ENCODE measurements around the gene HBD.

DNA sequence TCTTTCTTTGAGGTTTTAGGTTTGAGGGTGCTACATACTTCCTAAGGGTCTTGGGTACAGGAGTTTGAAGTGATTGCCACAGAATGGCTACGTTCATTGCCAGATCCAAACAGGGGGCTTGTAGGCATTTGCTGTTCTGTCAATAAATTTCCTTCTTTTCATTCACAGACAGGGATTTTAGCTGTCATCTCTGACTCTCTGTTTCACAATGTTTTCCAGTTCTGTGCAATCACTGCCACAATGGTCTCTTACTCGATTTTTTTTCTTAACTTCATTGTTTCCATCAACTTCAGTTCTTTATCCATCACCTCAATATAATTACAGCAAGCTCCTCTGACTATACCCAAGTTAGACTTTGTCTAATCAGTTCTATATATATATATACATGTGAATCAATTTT is 6.2 kb upstream of the HBD start:
- TF ChIP-seq, protein P1, sequence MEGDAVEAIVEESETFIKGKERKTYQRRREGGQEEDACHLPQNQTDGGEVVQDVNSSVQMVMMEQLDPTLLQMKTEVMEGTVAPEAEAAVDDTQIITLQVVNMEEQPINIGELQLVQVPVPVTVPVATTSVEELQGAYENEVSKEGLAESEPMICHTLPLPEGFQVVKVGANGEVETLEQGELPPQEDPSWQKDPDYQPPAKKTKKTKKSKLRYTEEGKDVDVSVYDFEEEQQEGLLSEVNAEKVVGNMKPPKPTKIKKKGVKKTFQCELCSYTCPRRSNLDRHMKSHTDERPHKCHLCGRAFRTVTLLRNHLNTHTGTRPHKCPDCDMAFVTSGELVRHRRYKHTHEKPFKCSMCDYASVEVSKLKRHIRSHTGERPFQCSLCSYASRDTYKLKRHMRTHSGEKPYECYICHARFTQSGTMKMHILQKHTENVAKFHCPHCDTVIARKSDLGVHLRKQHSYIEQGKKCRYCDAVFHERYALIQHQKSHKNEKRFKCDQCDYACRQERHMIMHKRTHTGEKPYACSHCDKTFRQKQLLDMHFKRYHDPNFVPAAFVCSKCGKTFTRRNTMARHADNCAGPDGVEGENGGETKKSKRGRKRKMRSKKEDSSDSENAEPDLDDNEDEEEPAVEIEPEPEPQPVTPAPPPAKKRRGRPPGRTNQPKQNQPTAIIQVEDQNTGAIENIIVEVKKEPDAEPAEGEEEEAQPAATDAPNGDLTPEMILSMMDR (tag by site-specific recombination; IDR thresholded peaks at IDR 0.05), result no peak
- TF ChIP-seq, protein P2, sequence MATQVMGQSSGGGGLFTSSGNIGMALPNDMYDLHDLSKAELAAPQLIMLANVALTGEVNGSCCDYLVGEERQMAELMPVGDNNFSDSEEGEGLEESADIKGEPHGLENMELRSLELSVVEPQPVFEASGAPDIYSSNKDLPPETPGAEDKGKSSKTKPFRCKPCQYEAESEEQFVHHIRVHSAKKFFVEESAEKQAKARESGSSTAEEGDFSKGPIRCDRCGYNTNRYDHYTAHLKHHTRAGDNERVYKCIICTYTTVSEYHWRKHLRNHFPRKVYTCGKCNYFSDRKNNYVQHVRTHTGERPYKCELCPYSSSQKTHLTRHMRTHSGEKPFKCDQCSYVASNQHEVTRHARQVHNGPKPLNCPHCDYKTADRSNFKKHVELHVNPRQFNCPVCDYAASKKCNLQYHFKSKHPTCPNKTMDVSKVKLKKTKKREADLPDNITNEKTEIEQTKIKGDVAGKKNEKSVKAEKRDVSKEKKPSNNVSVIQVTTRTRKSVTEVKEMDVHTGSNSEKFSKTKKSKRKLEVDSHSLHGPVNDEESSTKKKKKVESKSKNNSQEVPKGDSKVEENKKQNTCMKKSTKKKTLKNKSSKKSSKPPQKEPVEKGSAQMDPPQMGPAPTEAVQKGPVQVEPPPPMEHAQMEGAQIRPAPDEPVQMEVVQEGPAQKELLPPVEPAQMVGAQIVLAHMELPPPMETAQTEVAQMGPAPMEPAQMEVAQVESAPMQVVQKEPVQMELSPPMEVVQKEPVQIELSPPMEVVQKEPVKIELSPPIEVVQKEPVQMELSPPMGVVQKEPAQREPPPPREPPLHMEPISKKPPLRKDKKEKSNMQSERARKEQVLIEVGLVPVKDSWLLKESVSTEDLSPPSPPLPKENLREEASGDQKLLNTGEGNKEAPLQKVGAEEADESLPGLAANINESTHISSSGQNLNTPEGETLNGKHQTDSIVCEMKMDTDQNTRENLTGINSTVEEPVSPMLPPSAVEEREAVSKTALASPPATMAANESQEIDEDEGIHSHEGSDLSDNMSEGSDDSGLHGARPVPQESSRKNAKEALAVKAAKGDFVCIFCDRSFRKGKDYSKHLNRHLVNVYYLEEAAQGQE (tag by site-specific recombination; IDR thresholded peaks at IDR 0.05), result no peak
- TF ChIP-seq, protein P3, sequence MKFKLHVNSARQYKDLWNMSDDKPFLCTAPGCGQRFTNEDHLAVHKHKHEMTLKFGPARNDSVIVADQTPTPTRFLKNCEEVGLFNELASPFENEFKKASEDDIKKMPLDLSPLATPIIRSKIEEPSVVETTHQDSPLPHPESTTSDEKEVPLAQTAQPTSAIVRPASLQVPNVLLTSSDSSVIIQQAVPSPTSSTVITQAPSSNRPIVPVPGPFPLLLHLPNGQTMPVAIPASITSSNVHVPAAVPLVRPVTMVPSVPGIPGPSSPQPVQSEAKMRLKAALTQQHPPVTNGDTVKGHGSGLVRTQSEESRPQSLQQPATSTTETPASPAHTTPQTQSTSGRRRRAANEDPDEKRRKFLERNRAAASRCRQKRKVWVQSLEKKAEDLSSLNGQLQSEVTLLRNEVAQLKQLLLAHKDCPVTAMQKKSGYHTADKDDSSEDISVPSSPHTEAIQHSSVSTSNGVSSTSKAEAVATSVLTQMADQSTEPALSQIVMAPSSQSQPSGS (tag by site-specific recombination; IDR thresholded peaks at IDR 0.05; ENCODE audit: low read depth), result no peak
- no peak for TF ChIP-seq SP2 (tag by site-specific recombination; IDR thresholded peaks at IDR 0.05)
- TF ChIP-seq RBAK (tag by site-specific recombination; IDR thresholded peaks at IDR 0.05), result no peak
- TF ChIP-seq, protein P4, sequence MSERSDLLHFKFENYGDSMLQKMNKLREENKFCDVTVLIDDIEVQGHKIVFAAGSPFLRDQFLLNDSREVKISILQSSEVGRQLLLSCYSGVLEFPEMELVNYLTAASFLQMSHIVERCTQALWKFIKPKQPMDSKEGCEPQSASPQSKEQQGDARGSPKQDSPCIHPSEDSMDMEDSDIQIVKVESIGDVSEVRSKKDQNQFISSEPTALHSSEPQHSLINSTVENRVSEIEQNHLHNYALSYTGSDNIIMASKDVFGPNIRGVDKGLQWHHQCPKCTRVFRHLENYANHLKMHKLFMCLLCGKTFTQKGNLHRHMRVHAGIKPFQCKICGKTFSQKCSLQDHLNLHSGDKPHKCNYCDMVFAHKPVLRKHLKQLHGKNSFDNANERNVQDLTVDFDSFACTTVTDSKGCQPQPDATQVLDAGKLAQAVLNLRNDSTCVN (tag by site-specific recombination; optimal IDR thresholded peaks at IDR 0.05), result no peak
- no peak for TF ChIP-seq ZNF302 (tag by site-specific recombination; IDR thresholded peaks at IDR 0.05; ENCODE audit: low read depth)
- TF ChIP-seq, protein P5, sequence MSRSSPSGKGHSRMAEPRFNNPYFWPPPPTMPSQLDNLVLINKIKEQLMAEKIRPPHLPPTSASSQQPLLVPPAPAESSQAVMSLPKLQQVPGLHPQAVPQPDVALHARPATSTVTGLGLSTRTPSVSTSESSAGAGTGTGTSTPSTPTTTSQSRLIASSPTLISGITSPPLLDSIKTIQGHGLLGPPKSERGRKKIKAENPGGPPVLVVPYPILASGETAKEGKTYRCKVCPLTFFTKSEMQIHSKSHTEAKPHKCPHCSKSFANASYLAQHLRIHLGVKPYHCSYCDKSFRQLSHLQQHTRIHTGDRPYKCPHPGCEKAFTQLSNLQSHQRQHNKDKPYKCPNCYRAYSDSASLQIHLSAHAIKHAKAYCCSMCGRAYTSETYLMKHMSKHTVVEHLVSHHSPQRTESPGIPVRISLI (tag by site-specific recombination; IDR thresholded peaks at IDR 0.05), result no peak

All from HEK293 (cell line).